Measurements from ENCODE around the gene ASB13.

- TF ChIP-seq SIN3A (IDR thresholded peaks at IDR 0.05; ENCODE audit: low read depth) (no peak), CTCF (IDR thresholded peaks at IDR 0.05 in 2 of 3, conservative IDR thresholded peaks at IDR 0.05 in 1 of 3; ENCODE audit: borderline replicate concordance in 1 of 3, insufficient read depth in 1 of 3, low read depth in 2 of 3, low read length in 2 of 3) (no peak), CEBPB (IDR thresholded peaks at IDR 0.05; ENCODE audit: low read depth) (no peak), POLR2A (IDR thresholded peaks at IDR 0.05; ENCODE audit: borderline replicate concordance, extremely low read depth, insufficient read depth, insufficient read length) (no peak), REST (IDR thresholded peaks at IDR 0.05; ENCODE audit: low read depth) (no peak), EZH2phosphoT487 (IDR thresholded peaks at IDR 0.05; ENCODE audit: borderline replicate concordance) (no peak), ELF1 (IDR thresholded peaks at IDR 0.05; ENCODE audit: borderline replicate concordance, low read depth) (no peak)
These were observed 44.5 kb upstream of the ASB13 start for GRCh38 chr10:5710859-5711258.

Data from HCT116 (cell line).